ENCODE data around the gene IL13RA1.

GRCh38 chrX:118780509-118780908 lies 53.1 kb downstream of the IL13RA1 start:
- TF ChIP-seq, protein P1, sequence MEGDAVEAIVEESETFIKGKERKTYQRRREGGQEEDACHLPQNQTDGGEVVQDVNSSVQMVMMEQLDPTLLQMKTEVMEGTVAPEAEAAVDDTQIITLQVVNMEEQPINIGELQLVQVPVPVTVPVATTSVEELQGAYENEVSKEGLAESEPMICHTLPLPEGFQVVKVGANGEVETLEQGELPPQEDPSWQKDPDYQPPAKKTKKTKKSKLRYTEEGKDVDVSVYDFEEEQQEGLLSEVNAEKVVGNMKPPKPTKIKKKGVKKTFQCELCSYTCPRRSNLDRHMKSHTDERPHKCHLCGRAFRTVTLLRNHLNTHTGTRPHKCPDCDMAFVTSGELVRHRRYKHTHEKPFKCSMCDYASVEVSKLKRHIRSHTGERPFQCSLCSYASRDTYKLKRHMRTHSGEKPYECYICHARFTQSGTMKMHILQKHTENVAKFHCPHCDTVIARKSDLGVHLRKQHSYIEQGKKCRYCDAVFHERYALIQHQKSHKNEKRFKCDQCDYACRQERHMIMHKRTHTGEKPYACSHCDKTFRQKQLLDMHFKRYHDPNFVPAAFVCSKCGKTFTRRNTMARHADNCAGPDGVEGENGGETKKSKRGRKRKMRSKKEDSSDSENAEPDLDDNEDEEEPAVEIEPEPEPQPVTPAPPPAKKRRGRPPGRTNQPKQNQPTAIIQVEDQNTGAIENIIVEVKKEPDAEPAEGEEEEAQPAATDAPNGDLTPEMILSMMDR (conservative IDR thresholded peaks at IDR 0.05; ENCODE audit: low read depth, low read length): no peak
- TF ChIP-seq EZH2 (IDR thresholded peaks at IDR 0.05; ENCODE audit: borderline replicate concordance, low read depth, low read length, poor library complexity, severe bottlenecking): no peak
